Smooth muscle cell (in vitro differentiated cells): ENCODE measurements around the gene ADAMTSL3. TPM values are rescaled to one million over a fixed set of nuclear protein-coding genes. Genes with fewer than 3 reads are reported as not detected.
A peak's percentile ranks its signal among the peaks of the same experiment; 100 is the strongest.

ENCODE experiments used
- DNase-seq: peaks from one replicate; lab custom pipeline; 2025; ENCODE audit not compliant: unreplicated experiment; lab: John Stamatoyannopoulos, UW
- H2AFZ ChIP-seq: fragments of 200-600 bp; sonication (generic); 2 replicates; pipeline ENCODE4 v1.6.0; 2016; ENCODE audit warnings: antibody characterized with exemption, low read depth, mild to moderate bottlenecking
- H3F3A ChIP-seq: fragments of 200-600 bp; sonication (generic); 2 replicates; pipeline ENCODE4 v1.6.0; 2017; ENCODE audit warnings: antibody characterized with exemption, low read depth
- H3K27ac ChIP-seq: fragments of 200-600 bp; sonication (generic); 2 replicates; pipeline ENCODE4 v1.5.1; 2016; ENCODE audit warnings: low read depth, mild to moderate bottlenecking
- H3K27me3 ChIP-seq: fragments of 200-600 bp; sonication (generic); 2 replicates; pipeline ENCODE4 v1.6.1; 2016; ENCODE audit warnings: low read depth, mild to moderate bottlenecking
- H3K36me3 ChIP-seq: fragments of 200-600 bp; sonication (generic); 2 replicates; pipeline ENCODE4 v1.5.1; 2016; ENCODE audit warnings: low read depth
- H3K4me1 ChIP-seq: fragments of 200-600 bp; sonication (generic); 2 replicates; pipeline ENCODE4 v1.5.1; 2016; ENCODE audit warnings: low read depth
- H3K4me2 ChIP-seq: fragments of 200-600 bp; sonication (generic); 2 replicates; pipeline ENCODE4 v1.6.0; 2016; ENCODE audit warnings: mild to moderate bottlenecking
- H3K4me3 ChIP-seq: fragments of 200-600 bp; sonication (generic); 2 replicates; pipeline ENCODE4 v1.5.1; 2016; ENCODE audit warnings: mild to moderate bottlenecking
- H3K79me2 ChIP-seq: fragments of 200-600 bp; sonication (generic); 2 replicates; pipeline ENCODE4 v1.6.0; 2016; ENCODE audit warnings: low read depth, mild to moderate bottlenecking
- H3K9ac ChIP-seq: fragments of 200-600 bp; sonication (generic); 2 replicates; pipeline ENCODE4 v1.6.0; 2016; ENCODE audit warnings: low read depth
- H3K9me3 ChIP-seq: fragments of 200-600 bp; sonication (generic); replicated peaks from 2 replicates; pipeline ENCODE4 v1.5.1; 2016; ENCODE audit warnings: low read depth
- H4K20me1 ChIP-seq: fragments of 200-600 bp; sonication (generic); 2 replicates; pipeline ENCODE4 v1.6.0; 2016; ENCODE audit warnings: low read depth
- WGBS: methylation state at CpG from one replicate; pipeline ENCODE4 v1.1.7; 2016; ENCODE audit warnings: low lambda C conversion rate; 5-methylcytosine and 5-hydroxymethylcytosine counted together
- polyA plus RNA-seq: library from polyadenylated mRNA; unstranded; fragments of >200 nt; fragmentation: Nextera tagmentation; extraction: Ambion mirVana; gene quantifications from 2 replicates; pipeline ENCODE4 v1.2.1, GENCODE V29; 2016
- total RNA-seq: library from RNA; depleted of rRNA; stranded (reverse); fragments of >200 nt; gene quantifications from 2 replicates; pipeline ENCODE4 v1.2.3, GENCODE V29; 2014
- TF ChIP-seq, protein P1 (sequence below): fragments of 200-600 bp; sonication (generic); IDR thresholded peaks from 2 replicates; pipeline ENCODE4 v1.5.1; 2017; ENCODE audit warnings: borderline replicate concordance, mild to moderate bottlenecking, antibody characterized with exemption; ENCODE audit not compliant: insufficient read depth, poor library complexity, severe bottlenecking

Gene ADAMTSL3
- total and polyA plus RNA-seq, 2 experiments from 2014 or later = 0.17 to 0.22 TPM

DNA sequence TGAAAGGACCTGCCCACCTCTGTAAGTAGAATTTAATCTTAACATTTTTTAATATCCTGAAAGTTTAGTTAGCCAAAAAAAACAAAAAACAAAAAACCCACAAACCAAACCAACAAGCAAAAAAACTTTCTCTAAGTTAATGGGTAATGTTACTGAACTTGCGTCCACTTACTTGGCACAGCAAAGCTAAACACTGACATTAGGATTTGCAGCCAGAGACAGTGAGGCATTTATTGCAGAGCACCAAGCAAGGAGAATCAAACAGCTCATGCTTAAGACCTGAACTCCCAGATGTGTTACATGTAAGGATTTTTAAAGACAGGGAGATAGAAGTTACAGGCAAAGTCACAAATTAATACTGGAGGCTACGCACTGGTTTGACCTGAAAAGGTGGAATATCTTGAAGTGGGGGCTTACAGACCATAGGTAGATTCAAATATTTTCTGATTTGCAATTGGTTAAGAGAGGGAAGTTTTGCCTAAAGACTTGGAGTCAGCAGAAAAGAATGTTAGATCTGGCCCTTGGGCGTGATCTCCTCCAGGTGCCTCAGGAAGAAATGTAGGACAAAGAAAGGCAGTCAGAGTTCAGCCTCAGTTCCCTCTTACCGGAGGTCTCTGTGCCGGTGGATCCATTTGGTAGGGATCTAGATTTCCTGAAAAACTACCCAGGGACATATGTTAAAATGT, 205.0 kb downstream of the ADAMTSL3 start:
- WGBS = 78% methylated on average over 5 of the region's 5 CpGs
- no peaks in the 10 kb centered on the region for H4K20me1 ChIP-seq
- TF ChIP-seq, protein P1, sequence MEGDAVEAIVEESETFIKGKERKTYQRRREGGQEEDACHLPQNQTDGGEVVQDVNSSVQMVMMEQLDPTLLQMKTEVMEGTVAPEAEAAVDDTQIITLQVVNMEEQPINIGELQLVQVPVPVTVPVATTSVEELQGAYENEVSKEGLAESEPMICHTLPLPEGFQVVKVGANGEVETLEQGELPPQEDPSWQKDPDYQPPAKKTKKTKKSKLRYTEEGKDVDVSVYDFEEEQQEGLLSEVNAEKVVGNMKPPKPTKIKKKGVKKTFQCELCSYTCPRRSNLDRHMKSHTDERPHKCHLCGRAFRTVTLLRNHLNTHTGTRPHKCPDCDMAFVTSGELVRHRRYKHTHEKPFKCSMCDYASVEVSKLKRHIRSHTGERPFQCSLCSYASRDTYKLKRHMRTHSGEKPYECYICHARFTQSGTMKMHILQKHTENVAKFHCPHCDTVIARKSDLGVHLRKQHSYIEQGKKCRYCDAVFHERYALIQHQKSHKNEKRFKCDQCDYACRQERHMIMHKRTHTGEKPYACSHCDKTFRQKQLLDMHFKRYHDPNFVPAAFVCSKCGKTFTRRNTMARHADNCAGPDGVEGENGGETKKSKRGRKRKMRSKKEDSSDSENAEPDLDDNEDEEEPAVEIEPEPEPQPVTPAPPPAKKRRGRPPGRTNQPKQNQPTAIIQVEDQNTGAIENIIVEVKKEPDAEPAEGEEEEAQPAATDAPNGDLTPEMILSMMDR = no peak
- H3K4me2 ChIP-seq = no peak overlapping the region
- H3K79me2 ChIP-seq = no peaks in the 10 kb centered on the region
- no peak overlapping the region for H3K27ac ChIP-seq
- H3K36me3 ChIP-seq = no peaks in the 10 kb centered on the region
- DNase-seq = no peak
- H2AFZ ChIP-seq = no peak overlapping the region
- no peaks in the 10 kb centered on the region for H3K27me3 ChIP-seq
- no peaks in the 10 kb centered on the region for H3K9me3 ChIP-seq
- H3K9ac ChIP-seq = no peak overlapping the region
- no peak overlapping the region for H3K4me3 ChIP-seq
- H3K4me1 ChIP-seq = no peaks in the 10 kb centered on the region
- no peaks in the 10 kb centered on the region for H3F3A ChIP-seq

DNA sequence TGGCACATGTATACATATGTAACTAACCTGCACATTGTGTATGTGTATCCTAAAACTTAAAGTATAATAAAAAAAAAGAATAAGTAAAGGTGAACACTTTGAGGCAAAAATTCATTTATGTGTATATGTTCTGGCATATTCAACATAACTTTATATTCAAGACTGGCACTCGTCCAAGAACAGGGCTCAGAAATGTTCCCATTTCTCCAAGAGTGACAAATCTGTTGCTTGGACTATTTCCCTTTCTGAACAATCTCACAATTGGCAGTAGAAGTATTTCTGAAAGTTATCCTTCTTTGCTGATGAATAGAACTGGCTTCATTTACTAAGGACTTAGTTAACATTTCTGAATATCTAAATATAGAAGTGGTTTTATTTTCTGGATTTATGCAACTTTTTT, 212.8 kb downstream of the ADAMTSL3 start:
- TF ChIP-seq, protein P1 = no peak
- Histone ChIP-seq H3K27ac (no peak overlapping the region), H3F3A (no peaks in the 10 kb centered on the region), H2AFZ (no peak overlapping the region), H3K4me1 (peaks cover 3% of the 10 kb centered on the region), H3K79me2 (no peaks in the 10 kb centered on the region), H3K4me2 (no peak overlapping the region), H4K20me1 (no peaks in the 10 kb centered on the region), H3K36me3 (no peaks in the 10 kb centered on the region), H3K27me3 (no peaks in the 10 kb centered on the region), H3K9ac (no peak overlapping the region), H3K9me3 (no peaks in the 10 kb centered on the region), H3K4me3 (no peak overlapping the region)
- WGBS = 97% methylated on average over 1 of the region's 1 CpG
- DNase-seq = no peak

DNA sequence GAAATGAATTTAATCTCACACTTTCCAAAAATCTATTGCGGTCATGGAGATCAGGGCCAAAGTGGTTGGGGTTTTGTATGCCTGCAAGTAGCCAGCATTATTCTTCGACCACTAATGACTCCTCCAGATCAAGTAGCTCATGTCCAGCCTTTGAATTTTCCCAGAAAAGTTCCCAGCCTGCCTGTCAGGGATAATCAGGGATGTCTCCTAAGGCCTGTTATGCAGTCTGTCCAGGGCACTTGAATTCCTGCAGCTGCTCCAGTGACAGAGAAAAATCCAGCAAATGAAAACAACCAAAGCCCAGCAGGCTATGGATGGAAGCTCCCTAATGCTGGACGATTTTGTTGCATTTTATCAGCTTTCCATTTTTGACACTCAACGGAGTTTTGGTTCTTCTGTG, 215.4 kb downstream of the ADAMTSL3 start:
- Histone ChIP-seq H3K27me3 (no peaks in the 10 kb centered on the region), H2AFZ (no peak overlapping the region), H3K36me3 (no peaks in the 10 kb centered on the region), H4K20me1 (no peaks in the 10 kb centered on the region), H3K4me3 (no peak overlapping the region), H3F3A (no peaks in the 10 kb centered on the region), H3K9ac (no peak overlapping the region), H3K79me2 (no peaks in the 10 kb centered on the region), H3K27ac (peak overlapping the region; percentile 21), H3K4me2 (no peak overlapping the region), H3K9me3 (no peaks in the 10 kb centered on the region), H3K4me1 (peaks cover 7% of the 10 kb centered on the region)
- 44% methylated on average over 4 of the region's 4 CpGs for WGBS
- TF ChIP-seq, protein P1 = no peak
- DNase-seq = no peak

DNA sequence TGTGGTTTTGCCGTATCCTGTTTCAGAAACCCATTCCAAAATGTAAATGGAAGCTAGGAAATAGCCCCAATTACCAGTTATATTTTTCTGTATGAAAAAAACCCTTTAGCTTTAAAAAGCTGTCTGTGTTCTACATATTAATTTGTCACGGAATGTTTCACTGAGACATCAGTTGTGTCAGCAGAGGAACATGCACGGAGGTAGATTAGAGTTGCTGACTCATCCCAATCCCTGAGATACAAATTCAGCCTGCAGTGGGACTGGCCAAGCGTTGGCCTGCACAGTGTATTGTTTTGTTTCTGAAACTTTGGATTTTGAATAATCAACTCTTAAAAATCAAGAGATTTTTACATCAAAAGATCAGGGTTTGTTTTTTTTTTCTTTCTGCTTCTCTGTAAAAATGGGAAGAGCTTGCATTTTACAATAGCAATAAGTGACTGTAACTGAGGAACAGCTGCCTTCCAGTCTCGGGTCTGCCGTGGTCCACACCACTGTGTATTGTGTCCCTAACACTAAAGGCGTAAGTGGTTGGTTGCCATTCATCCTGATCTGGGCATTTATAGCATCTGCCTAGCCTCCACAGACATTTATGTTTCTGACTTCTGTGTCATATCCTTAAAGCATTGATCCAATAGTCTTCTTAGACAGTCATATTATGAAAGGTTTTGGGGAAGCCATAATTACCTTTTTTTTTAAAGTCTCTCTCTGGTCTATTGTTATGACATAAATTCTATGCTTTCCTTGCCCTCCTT, 218.1 kb downstream of the ADAMTSL3 start:
- peak overlapping the region; percentile 62 for H3K9ac ChIP-seq
- DNase-seq = no peak
- no peak overlapping the region for H3K4me3 ChIP-seq
- peak overlapping the region; percentile 71 for H3K4me2 ChIP-seq
- no peaks in the 10 kb centered on the region for H3K9me3 ChIP-seq
- no peaks in the 10 kb centered on the region for H4K20me1 ChIP-seq
- peak overlapping the region; percentile 68 for H3K27ac ChIP-seq
- H3K36me3 ChIP-seq = no peaks in the 10 kb centered on the region
- TF ChIP-seq, protein P1 = no peak
- H2AFZ ChIP-seq = peak overlapping the region; percentile 29
- H3K79me2 ChIP-seq = no peaks in the 10 kb centered on the region
- WGBS = 52% methylated on average over 7 of the region's 7 CpGs
- H3K4me1 ChIP-seq = peaks cover 7% of the 10 kb centered on the region
- no peaks in the 10 kb centered on the region for H3F3A ChIP-seq
- no peaks in the 10 kb centered on the region for H3K27me3 ChIP-seq
